ENCODE data around the gene KLF13. TPM values are rescaled to one million over a fixed set of nuclear protein-coding genes. Genes with fewer than 3 reads are reported as not detected.
A peak's percentile ranks its signal among the peaks of the same experiment; 100 is the strongest.

The KLF13 gene
- total RNA-seq, 1 donor from 2014 or later, result 85.9 TPM

DNA sequence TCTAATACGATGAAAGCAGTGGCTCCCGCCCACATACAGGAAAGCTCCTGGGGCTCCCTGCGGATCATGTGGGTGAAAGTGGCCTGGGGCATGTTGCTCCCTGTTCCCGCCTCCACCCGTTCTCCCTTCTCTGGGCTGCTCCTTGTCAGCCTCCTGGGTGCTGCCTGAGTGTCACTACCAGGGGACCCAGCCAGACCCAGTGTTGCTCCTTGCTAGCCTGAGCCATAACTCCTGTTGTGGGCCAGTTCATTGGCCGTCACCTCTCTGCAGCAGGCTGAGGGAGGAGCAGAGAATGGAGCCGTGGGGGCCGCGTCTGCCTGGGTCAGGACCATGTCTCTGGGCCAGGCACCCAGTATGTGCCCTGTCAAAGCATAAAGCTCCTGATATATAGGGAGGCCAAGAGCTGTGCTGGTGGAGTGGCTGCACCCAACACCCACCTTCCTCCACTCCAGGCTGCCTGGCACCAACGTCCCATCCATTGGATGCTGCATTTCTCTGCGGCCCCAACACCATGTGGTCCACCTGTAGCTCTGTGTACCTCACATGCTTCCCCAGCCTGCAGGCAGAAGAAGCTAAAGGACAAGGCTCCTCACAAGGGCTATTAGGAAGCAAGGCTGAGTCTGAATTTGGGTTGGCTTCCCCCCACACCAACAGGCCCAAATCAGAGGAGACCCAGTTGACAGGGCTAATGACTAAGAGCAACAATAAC is 40.5 kb downstream of the KLF13 start:
- no peak for DNase-seq (ENCODE audit: low spot score)
- ATAC-seq, result peak; percentile 3
- intact Hi-C loops (cut with DNase I), result no loop called here

DNA sequence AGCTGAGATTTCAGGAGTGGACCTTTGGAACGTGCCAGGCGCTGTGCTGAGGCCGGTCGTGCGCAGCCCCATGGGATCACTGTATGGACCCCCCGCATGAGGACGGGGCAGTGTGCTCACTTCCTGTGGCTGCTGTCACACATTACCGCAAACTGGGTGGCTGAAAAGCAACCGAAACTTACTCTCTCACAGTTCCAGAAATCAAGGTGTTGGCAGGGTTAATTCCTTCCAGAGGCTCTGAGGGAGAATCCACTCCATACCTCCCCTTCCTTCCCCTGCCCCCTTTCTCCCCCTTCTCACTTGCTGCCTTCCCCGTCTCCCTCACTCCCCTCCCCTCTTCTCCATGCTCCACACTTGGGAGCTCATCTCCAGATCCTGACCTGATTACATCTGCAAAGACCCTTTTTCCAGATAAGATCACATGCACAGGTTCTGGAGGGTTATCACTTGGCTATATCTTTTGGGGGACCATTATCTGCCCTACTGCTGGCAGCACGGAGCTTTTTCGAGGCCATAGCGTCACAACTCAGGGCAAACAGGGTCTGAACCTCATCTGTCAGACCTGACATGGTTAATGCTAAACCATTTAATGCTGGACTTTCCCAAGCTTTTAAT is 41.2 kb downstream of the KLF13 start:
- intact Hi-C loops (cut with DNase I), result no loop called here
- DNase-seq (ENCODE audit: low spot score) (no peak), ATAC-seq (no peak)

GRCh38 chr15:31369727-31370126 is 43.1 kb downstream of the KLF13 start:
- ATAC-seq (no peak), DNase-seq (ENCODE audit: low spot score) (no peak)
- intact Hi-C loops (cut with DNase I), result no loop called here

DNA sequence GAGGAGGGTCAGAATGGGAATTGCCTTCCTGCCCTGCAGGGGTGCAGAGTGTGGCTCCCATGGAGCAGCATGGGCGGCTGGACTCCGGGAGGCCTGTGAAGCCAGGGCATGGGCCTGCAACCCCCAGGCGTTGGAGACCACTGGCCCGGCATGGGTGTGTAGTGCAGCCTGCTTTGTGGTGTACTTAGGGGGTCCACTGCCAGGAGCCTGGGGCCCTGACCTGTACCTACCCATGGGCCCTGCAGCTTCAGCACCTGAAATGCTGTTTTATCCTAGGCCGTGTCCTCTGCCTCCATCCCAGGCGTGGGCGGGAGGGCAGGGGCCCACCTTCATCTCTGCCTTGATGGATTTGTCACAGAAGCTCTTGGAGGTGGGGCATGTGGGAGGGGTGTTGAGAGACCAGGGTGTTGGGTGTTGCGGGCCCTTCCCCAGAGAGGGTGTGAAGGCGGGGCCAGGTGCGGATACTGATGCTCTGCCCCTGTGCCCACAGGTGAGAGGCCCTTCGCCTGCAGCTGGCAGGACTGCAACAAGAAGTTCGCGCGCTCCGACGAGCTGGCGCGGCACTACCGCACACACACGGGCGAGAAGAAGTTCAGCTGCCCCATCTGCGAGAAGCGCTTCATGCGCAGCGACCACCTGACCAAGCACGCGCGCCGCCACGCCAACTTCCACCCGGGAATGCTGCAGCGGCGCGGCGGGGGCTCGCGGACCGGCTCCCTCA is 45.0 kb downstream of the KLF13 start:
- DNase-seq (ENCODE audit: low spot score) (no peak), ATAC-seq (no peak)
- intact Hi-C loops (cut with DNase I), result no loop called here

DNA sequence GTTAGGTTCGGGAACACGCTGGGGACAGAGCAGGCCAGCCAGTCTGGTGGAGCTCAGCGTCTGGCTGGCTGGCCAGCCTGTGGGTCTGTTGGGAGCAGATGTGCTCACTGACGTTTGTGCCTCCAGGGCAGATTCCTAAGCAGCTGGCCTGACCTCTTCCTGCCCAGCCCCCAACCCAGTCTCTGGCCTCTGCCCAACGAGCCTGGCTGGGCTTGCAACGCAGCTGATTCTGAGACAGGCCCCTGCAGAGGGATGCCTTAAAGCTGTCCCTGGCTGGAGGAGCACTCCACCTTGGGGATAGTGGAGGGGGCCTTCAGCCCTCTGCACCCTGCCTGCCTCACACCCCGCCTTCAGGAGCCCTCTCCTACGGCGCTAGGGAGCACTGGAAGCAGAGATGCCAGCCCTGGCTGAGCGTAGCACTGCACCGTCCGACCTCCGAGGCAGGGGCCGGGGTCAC is 46.0 kb downstream of the KLF13 start:
- DNase-seq (ENCODE audit: low spot score) (no peak), ATAC-seq (peak; percentile 80)
- intact Hi-C loops (cut with DNase I), result no loop called here

DNA sequence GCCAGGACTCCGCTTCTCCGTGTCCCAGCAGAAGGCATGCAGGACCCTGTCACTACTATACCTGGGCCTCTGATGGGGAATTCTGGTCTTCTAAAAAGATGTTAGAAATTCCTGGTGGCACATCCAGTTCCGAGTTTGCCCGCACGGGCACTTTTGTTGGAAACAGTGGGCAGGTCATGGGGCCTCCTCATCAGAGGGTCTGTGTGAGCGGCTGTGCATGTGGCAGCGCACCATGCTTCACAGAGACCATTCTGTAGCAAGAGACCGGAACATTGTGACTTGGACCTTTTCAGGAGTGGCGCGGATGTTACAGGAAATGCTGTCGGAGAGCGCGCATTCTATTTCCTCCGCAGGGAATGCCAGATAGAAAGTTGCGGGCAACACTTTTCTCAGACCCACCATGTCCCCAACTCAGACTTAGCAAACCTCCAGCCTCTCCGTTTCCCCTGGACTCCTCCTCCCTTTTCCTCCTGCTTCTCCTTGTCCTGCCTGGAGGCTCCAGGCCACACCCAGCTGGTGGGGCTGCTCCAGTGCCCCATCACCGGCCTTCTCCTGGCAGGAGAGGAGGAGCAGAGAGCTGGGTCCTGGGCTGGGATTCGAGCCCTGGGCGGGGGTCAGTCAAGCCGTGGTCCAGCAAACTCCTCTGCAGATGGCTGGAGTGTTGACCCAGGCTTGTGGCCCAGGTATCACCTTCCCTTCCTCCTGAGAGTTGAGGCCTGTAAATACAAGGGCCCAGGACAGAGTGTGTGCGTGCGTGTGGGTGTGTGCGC is 46.6 kb downstream of the KLF13 start:
- no peak for ATAC-seq
- intact Hi-C loops (cut with DNase I), result no loop called here
- DNase-seq (ENCODE audit: low spot score), result no peak

DNA sequence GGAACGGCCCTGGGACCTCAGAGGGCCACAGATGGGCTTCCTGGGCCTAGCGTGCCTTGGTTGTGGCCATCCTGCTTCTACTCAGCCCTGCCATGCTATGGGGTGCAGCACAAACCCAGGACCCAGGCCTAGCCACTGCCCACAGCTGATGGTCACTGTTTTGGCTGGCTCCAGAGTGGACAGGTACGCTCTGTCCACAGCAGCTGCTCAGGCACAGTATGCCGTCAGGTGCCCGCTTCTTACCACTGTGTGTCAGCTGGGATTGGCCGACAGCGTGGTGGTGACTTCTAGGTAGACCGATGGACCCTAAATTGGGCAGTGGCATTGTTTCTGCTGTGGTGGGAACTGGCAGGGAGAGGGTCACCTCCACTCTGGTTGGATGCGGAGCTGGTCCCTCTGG is 47.3 kb downstream of the KLF13 start:
- DNase-seq (ENCODE audit: low spot score), result no peak
- ATAC-seq, result no peak
- intact Hi-C loops (cut with DNase I), result no loop called here

DNA sequence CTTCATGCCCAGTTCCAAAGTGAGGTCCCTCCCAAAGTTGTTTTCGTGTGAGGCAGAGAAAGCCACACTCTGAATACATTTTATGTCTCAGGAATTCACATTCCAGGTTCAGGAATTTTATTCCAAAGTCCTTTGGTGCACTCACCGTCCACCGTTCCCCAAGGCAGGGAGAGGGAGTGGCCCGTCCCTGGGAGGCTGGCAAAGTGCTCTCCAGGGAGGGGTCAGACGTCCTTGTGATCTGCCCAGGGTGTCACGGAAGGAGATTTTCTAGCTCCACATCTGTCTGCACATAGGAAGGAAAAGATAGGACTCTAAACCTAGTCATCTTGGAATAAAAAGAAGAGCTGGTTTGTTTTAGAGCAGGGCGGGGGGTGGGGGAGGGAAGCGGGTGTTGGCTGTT is 47.9 kb downstream of the KLF13 start:
- intact Hi-C loops (cut with DNase I), result no loop called here
- ATAC-seq (no peak), DNase-seq (ENCODE audit: low spot score) (no peak)

- no peak for DNase-seq (ENCODE audit: low spot score)
- peak; percentile 33 for ATAC-seq
- intact Hi-C loops (cut with DNase I), result no loop called here
These were observed 48.4 kb downstream of the KLF13 start for GRCh38 chr15:31374986-31375385.

DNA sequence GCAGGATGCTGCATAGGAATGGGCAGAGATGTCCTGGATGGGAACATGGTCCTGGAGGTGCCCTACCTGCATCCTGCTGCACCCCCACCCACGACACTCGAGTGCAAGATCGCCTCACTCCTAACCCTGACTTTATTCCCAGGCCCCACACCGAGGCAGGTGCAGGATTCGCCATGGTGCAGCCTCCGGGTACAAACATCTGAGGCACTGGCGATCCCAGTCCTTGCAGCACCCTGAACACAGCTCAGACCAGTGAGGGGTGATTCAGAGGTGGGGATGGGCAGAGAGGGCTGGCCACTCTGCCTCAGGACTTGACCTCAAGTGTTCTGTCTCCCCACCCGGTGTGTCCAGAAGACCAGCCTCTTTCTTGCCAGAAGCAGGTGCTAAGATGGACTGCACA is 49.1 kb downstream of the KLF13 start:
- intact Hi-C loops (cut with DNase I), result no loop called here
- ATAC-seq (no peak), DNase-seq (ENCODE audit: low spot score) (no peak)

DNA sequence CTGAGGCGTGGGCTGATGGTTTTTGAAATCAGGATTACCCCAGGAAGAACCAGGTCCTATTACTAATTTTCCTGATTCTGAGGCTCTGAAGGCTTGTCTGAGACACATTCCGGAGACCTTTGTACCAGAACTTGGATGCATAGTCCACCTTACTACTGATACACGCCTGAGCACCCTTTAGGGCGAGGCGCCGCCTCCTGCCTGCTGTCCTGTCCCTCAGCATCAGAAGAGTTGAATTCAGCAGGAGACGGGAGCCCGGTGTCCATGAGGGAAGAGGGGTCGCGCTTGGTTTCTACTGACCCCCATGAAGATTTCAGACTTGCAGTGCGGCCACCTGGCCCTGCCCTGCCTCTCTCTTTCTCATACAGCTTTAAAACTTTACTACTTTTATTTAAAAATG is 49.9 kb downstream of the KLF13 start:
- intact Hi-C loops (cut with DNase I), result no loop called here
- ATAC-seq (no peak), DNase-seq (ENCODE audit: low spot score) (no peak)

DNA sequence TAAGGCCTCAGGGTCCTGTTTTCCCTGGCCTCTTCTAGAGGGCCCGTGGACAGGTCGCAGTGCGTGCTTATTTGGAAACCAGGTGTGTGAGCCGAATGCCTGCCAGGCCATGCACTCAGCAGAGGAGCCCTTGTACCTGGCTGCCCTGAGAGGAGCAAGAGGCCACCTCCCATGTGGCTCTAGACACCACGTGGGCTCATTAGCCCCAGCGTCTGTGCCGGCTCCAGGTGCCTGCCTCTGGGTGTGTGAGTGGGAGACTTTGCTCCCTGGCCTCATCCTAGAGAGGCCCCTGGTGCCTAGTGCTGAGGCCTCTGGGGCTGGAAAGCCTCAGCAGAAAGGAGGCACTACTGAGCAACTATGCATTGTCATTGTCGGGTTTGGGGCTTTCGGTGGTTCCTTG is 50.4 kb downstream of the KLF13 start:
- intact Hi-C loops (cut with DNase I), result no loop called here
- DNase-seq (ENCODE audit: low spot score) (no peak), ATAC-seq (no peak)

GRCh38 chr15:31378363-31378903 is 51.8 kb downstream of the KLF13 start:
- DNase-seq (ENCODE audit: low spot score) (no peak), ATAC-seq (no peak)
- intact Hi-C loops (cut with DNase I), result no loop called here

DNA sequence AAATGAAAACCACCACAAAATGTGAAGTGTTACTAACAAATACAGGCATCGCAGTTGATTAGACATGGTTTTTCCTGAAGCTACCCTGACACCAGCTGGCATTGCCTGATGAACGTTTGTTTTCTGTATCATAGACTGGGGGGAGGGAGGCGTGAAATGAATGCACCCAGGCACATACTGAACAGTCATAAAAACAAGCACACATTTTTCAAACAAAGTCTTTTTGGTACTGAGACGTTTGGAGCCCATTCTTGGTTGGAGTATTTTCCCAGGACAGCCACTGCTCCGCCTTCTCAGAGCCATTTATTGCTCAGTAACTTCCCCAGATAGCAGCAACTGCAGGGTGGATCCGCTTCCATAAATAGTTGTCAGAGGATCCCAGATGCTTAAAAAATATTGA is 52.4 kb downstream of the KLF13 start:
- no peak for DNase-seq (ENCODE audit: low spot score)
- ATAC-seq, result no peak
- intact Hi-C loops (cut with DNase I), result no loop called here

- intact Hi-C loops (cut with DNase I), result no loop called here
- no peak for DNase-seq (ENCODE audit: low spot score)
- no peak for ATAC-seq
These were observed 52.9 kb downstream of the KLF13 start for GRCh38 chr15:31379577-31379976.

DNA sequence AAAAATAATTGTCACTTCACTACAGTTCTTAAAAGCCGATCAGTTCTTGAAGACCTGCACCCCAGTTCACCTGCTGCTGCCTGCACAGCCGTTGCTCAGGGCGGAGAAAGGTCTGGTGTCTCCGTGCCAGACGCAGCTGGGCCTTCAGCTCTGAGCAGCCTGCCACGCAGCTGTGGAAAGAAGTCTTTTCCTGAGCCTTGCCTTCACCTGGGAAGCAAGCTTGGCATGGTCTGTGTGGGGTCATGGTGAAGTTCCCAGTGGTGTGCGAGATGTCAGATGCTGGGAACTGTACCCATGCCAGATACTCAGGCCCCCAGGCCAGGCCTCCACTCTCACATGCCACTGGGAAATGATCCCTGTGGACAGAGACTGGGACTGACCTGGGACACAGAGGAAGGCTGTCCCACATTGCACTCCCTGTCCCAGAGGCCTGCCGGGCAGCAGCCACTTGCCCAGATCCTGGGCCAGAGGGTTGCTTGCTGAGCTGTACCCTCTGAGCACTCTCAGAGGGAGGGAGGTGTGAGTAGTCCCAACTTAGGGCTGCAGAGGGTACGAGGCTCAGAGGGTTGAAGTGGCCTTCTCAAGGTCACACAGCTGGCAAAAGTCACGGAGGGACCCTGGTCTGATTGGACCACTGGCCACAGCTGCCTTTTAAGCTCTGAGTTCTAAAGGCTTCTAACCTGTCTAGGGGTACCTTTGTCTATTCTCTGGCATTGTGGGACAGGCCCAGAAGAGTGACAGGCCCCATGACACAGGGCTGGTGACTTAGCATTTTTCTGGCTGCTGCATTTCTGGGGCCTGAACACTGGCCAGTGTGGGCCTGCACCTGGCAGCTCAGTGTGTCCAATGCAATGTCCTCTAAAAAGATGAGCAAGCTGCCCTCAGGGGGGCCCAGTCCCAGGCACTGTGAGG is 55.4 kb downstream of the KLF13 start:
- intact Hi-C loops (cut with DNase I), result no loop called here
- DNase-seq (ENCODE audit: low spot score) (no peak), ATAC-seq (no peak)

GRCh38 chr15:31382713-31383045 is 56.0 kb downstream of the KLF13 start:
- no peak for DNase-seq (ENCODE audit: low spot score)
- no peak for ATAC-seq
- intact Hi-C loops (cut with DNase I), result no loop called here

DNA sequence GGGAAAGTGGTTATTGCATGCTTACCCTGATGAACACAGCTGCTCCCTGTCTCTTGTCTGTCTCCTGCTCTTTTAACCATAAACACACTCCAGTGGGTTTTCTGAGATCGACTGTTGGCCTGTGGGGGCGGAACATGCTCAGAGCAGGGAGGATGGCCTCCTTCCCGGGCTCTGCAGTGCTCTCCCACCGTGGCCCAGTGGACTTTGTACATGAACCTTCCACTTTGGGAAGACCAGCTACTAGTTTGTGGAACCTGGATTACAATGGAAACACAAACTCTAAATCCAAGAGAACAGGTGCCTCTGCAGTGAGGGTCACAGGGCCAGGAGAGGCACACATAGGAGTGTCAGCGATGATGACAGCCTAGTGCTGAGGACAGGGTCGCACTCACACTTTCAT is 56.5 kb downstream of the KLF13 start:
- intact Hi-C loops (cut with DNase I), result no loop called here
- ATAC-seq, result no peak
- no peak for DNase-seq (ENCODE audit: low spot score)

- ATAC-seq (no peak), DNase-seq (ENCODE audit: low spot score) (no peak)
- intact Hi-C loops (cut with DNase I), result no loop called here
These were observed 57.9 kb downstream of the KLF13 start for GRCh38 chr15:31384568-31384967.

Data from sciatic nerve (tissue), 2 donors.